GM18508 (cell line): ENCODE data around the gene AMMECR1.

Experiments used
- ATAC-seq: cut with Tn5 transposase; IDR thresholded peaks from one replicate; pipeline ENCODE4 v1.9.1; 2021; ENCODE audit warnings: moderate number of reproducible peaks; ENCODE audit not compliant: insufficient read depth, unreplicated experiment

The AMMECR1 gene

GRCh38 chrX:110145854-110146253 is 172.0 kb downstream of the AMMECR1 start:
- ATAC-seq = peak; percentile 57

GRCh38 chrX:110145311-110145710 is 172.6 kb downstream of the AMMECR1 start:
- ATAC-seq = no peak
